ENCODE measurements around the gene MAGEB3.

The MAGEB3 gene

GRCh38 chrX:30282527-30282926 lies 52.1 kb downstream of the MAGEB3 start:
- DNase-seq = no peak

DNA sequence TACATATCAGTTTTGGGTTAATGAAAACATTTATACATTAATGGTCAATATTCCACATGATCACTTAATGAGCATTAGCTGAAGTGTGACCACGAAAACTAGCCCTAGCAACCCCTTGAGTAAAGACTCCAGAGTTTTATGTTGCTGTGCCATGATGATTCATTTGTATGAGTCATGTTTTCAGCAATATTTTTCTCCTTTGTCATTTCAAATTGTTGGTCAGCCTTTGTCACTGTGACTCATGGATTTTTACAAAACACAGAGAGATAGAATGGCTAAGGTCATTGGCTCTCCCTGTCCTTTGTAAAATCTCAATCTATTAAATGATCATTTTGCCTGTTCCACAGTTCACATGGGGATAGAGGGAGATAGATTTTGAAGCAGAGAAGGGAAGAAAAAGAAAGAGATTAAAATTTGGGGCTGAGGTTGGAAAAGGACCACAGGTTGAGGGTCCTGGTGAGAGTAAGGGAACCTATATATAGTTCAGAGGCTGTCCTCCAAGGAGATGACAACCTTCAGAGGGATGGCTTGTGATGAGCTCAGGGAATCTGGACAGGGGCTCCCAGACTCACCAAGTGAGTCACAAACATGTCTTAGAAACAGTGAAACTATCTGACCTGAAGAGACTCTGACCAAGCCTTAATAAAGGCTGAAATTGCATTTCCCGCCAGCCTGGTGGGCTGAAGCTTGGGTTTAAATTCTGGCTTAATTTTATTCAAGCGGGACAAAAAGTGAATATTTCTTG lies 53.2 kb downstream of the MAGEB3 start:
- no peak for DNase-seq

Data from right forelimb (tissue), 1 donor.